ENCODE data around the gene MRPS16. TPM values are rescaled to one million over a fixed set of nuclear protein-coding genes. Genes with fewer than 3 reads are reported as not detected.

The MRPS16 gene
- total RNA-seq, 2 donors from 2014 or later: 47.0 to 51.9 TPM

GRCh38 chr10:73219384-73219783, 33.1 kb downstream of the MRPS16 start:
- Histone ChIP-seq H3K27me3 (replicated peaks; ENCODE audit: insufficient read depth) (no peaks in the 10 kb centered on the region), H3K4me1 (replicated peaks) (no peaks in the 10 kb centered on the region), H3K4me3 (no peak overlapping the region), H3K36me3 (no peaks in the 10 kb centered on the region), H3K9me3 (no peaks in the 10 kb centered on the region), H3K27ac (no peak overlapping the region)
- DNase-seq (ENCODE audit: low spot score): no peak
- TF ChIP-seq POLR2A (IDR thresholded peaks at IDR 0.05) (no peak), POLR2AphosphoS5 (IDR thresholded peaks at IDR 0.05) (no peak), CTCF (IDR thresholded peaks at IDR 0.05) (no peak)
- intact Hi-C loops (cut with DNase I): no loop called here

GRCh38 chr10:73218431-73219191, 33.8 kb downstream of the MRPS16 start:
- DNase-seq (ENCODE audit: low spot score): no peak
- H3K27me3 ChIP-seq (replicated peaks; ENCODE audit: insufficient read depth): no peaks in the 10 kb centered on the region
- intact Hi-C loops (cut with DNase I): no loop called here
- no peaks in the 10 kb centered on the region for H3K9me3 ChIP-seq
- TF ChIP-seq POLR2AphosphoS5 (IDR thresholded peaks at IDR 0.05) (no peak), POLR2A (IDR thresholded peaks at IDR 0.05) (no peak), CTCF (IDR thresholded peaks at IDR 0.05) (no peak)
- no peak overlapping the region for H3K4me3 ChIP-seq
- no peaks in the 10 kb centered on the region for H3K4me1 ChIP-seq (replicated peaks)
- WGBS: 96% methylated on average over 2 of the region's 2 CpGs
- H3K36me3 ChIP-seq: no peaks in the 10 kb centered on the region
- H3K27ac ChIP-seq: no peak overlapping the region

GRCh38 chr10:73217628-73218027, 34.8 kb downstream of the MRPS16 start:
- no peaks in the 10 kb centered on the region for H3K9me3 ChIP-seq

GRCh38 chr10:73215749-73216148, 36.7 kb downstream of the MRPS16 start:
- no peaks in the 10 kb centered on the region for H3K27me3 ChIP-seq (replicated peaks; ENCODE audit: insufficient read depth)
- H3K27ac ChIP-seq: no peak overlapping the region
- intact Hi-C loops (cut with DNase I): no loop called here
- no peak overlapping the region for H3K4me3 ChIP-seq
- H3K36me3 ChIP-seq: no peaks in the 10 kb centered on the region
- WGBS: 94% methylated on average over 1 of the region's 1 CpG
- no peak for DNase-seq (ENCODE audit: low spot score)
- H3K4me1 ChIP-seq (replicated peaks): no peaks in the 10 kb centered on the region
- no peaks in the 10 kb centered on the region for H3K9me3 ChIP-seq
- no peak for TF ChIP-seq POLR2AphosphoS5 (IDR thresholded peaks at IDR 0.05)
- no peak for TF ChIP-seq POLR2A (IDR thresholded peaks at IDR 0.05)
- no peak for TF ChIP-seq CTCF (IDR thresholded peaks at IDR 0.05)

More at GRCh38 chr10:73217628-73218027, 34.8 kb downstream of the MRPS16 start:
- DNase-seq (ENCODE audit: low spot score): no peak
- Histone ChIP-seq H3K27ac (no peak overlapping the region), H3K36me3 (no peaks in the 10 kb centered on the region), H3K4me1 (replicated peaks) (no peaks in the 10 kb centered on the region), H3K4me3 (no peak overlapping the region), H3K27me3 (replicated peaks; ENCODE audit: insufficient read depth) (no peaks in the 10 kb centered on the region)
- 92% methylated on average over 2 of the region's 2 CpGs for WGBS
- TF ChIP-seq POLR2A (IDR thresholded peaks at IDR 0.05) (no peak), CTCF (IDR thresholded peaks at IDR 0.05) (no peak), POLR2AphosphoS5 (IDR thresholded peaks at IDR 0.05) (no peak)
- intact Hi-C loops (cut with DNase I): no loop called here

Data from prostate gland (tissue), 2 donors.